Panc1 (cell line): ENCODE data around the gene NOL4L. TPM values are rescaled to one million over a fixed set of nuclear protein-coding genes. Genes with fewer than 3 reads are reported as not detected.

Source experiments
- ATAC-seq: fragments of 200-7000 bp; cut with Tn5 transposase; 2 replicates; pipeline ENCODE4 v1.9.1; 2020; ENCODE audit warnings: mild to moderate bottlenecking, moderate library complexity
- BruUV-seq: library from RNA; stranded (reverse); fragments of 400-500 nt; replicated peaks from 2 replicates; lab custom pipeline; 2021; lab: Mats Ljungman, UMichigan
- CTCF ChIA-PET: fragments of 300-600 bp; sonication (Branson Sonifier 250); formaldehyde crosslinking; loops from one replicate; lab custom pipeline; 2022; ENCODE audit warnings: antibody characterized with exemption; lab: Charles Lee
- POLR2A ChIA-PET: fragments of 300-600 bp; sonication (Branson Sonifier 250); formaldehyde crosslinking; loops from one replicate; lab custom pipeline; 2022; ENCODE audit warnings: antibody characterized with exemption; lab: Charles Lee
- DNase-seq: peaks from one replicate; pipeline ENCODE4 v3.0.0-alpha.2; 2010; ENCODE audit warnings: low read depth, low spot score
- H3K27ac ChIP-seq: 2 replicates; pipeline ENCODE4 v1.5.1; 2011; ENCODE audit warnings: mild to moderate bottlenecking, low read length, inconsistent platforms
- H3K27me3 ChIP-seq: fragments of 200-500 bp; sonication (Bioruptor generic); 2 replicates; pipeline ENCODE4 v1.6.0; 2014; ENCODE audit warnings: low read length, inconsistent platforms; ENCODE audit not compliant: control insufficient read depth, insufficient read depth
- H3K36me3 ChIP-seq: fragments of 200-500 bp; sonication (Bioruptor generic); 2 replicates; pipeline ENCODE4 v1.5.1; 2014; ENCODE audit warnings: inconsistent platforms, mild to moderate bottlenecking, low read length, moderate library complexity; ENCODE audit not compliant: control insufficient read depth, insufficient read depth
- H3K4me1 ChIP-seq: 2 replicates; pipeline ENCODE4 v1.5.1; 2011; ENCODE audit warnings: inconsistent platforms, mild to moderate bottlenecking, low read length, moderate library complexity; ENCODE audit not compliant: control insufficient read depth, insufficient read depth
- H3K4me3 ChIP-seq, 2 experiments: 2 replicates each; pipeline ENCODE4 v1.5.1; 2011 to 2012; ENCODE audit warnings: low read depth in 2 of 2, low read length in 2 of 2, mild to moderate bottlenecking in 2 of 2, inconsistent platforms in 1 of 2, moderate library complexity in 1 of 2
- H3K9me3 ChIP-seq: fragments of 200-500 bp; sonication (Bioruptor generic); 2 replicates; pipeline ENCODE4 v1.5.1; 2014; ENCODE audit warnings: low read depth, mild to moderate bottlenecking, inconsistent platforms, low read length, moderate library complexity; ENCODE audit not compliant: control insufficient read depth, insufficient read depth
- POLR2AphosphoS5 ChIP-seq: IDR thresholded peaks from 2 replicates; pipeline ENCODE4 v1.6.1; 2012; ENCODE audit warnings: mild to moderate bottlenecking, low read depth, low read length, moderate library complexity
- SIN3A ChIP-seq: IDR thresholded peaks from 2 replicates; pipeline ENCODE4 v1.6.1; 2012; ENCODE audit warnings: low read depth, mild to moderate bottlenecking, low read length, moderate library complexity, borderline replicate concordance; ENCODE audit not compliant: insufficient read depth
- TCF7L2 ChIP-seq: IDR thresholded peaks from 2 replicates; pipeline ENCODE4 v1.6.1; 2011; ENCODE audit warnings: mild to moderate bottlenecking, low read depth, low read length, inconsistent platforms
- in situ Hi-C: cut with HindIII; loops from 2 replicates; pipeline ENCODE4 v1.10.0; 2016; ENCODE audit warnings: low sequenced_read_pairs, low pct_unique_long_range_greater_than_20kb
- intact Hi-C: fragments of 100-400 bp; cut with micrococcal nuclease; formaldehyde crosslinking; loops from one replicate; pipeline ENCODE4 v1.10.0; 2022; ENCODE audit not compliant: unreplicated experiment
- total RNA-seq: library from RNA; stranded (reverse); gene quantifications from one replicate; pipeline ENCODE4 v1.2.1, GENCODE V29; 2021; ENCODE audit not compliant: unreplicated experiment
- TF ChIP-seq, protein P1 (sequence below): fragments of 450-650 bp; IDR thresholded peaks from 2 replicates; pipeline ENCODE4 v1.5.1; 2017; ENCODE audit warnings: mild to moderate bottlenecking
- TF ChIP-seq, protein P2 (sequence below), 2 experiments: IDR thresholded peaks; 2 replicates each; pipeline ENCODE4 v1.6.1; 2011 to 2012; ENCODE audit warnings: low read depth in 2 of 2, control low read depth in 1 of 2, low read length in 1 of 2, mild to moderate bottlenecking in 1 of 2, moderate library complexity in 1 of 2; ENCODE audit not compliant: insufficient read depth in 1 of 2

The NOL4L gene
- total RNA-seq, 1 experiment from 2014 or later = 21.6 TPM

DNA sequence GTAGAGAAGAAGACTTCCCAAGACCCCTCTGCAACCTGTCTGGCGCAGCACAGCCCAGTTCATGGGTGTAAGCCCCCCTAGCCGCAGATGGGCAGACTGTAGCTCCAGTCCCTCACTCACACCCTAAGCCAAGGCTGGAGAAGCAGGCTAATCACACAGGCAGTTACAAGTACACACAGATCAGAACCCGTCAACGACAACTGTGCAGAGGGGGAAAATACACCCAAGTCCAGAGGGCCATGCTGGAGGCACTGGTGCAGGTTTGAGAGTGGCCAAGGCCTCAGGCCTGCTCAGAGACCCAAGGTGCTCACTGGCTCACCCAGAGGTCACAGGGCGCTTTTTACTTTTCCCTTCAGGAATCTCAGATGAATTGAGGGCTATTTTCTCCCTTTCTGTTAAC is 106.1 kb downstream of the NOL4L start:
- Histone ChIP-seq H3K4me1 (peaks cover 64% of the 10 kb centered on the region), H3K4me3 (no peak overlapping the region), H3K9me3 (no peaks in the 10 kb centered on the region), H3K36me3 (no peaks in the 10 kb centered on the region; the same call in 1 of the 2 replicates), H3K27me3 (no peaks in the 10 kb centered on the region), H3K27ac (0 out of 2 replicates have a peak overlapping the region, but pooled peaks have one; percentile 7)
- TSS peak; percentile 33 for BruUV-seq
- TF ChIP-seq, protein P1, sequence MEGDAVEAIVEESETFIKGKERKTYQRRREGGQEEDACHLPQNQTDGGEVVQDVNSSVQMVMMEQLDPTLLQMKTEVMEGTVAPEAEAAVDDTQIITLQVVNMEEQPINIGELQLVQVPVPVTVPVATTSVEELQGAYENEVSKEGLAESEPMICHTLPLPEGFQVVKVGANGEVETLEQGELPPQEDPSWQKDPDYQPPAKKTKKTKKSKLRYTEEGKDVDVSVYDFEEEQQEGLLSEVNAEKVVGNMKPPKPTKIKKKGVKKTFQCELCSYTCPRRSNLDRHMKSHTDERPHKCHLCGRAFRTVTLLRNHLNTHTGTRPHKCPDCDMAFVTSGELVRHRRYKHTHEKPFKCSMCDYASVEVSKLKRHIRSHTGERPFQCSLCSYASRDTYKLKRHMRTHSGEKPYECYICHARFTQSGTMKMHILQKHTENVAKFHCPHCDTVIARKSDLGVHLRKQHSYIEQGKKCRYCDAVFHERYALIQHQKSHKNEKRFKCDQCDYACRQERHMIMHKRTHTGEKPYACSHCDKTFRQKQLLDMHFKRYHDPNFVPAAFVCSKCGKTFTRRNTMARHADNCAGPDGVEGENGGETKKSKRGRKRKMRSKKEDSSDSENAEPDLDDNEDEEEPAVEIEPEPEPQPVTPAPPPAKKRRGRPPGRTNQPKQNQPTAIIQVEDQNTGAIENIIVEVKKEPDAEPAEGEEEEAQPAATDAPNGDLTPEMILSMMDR = no peak
- TF ChIP-seq TCF7L2 (no peak), SIN3A (no peak), POLR2AphosphoS5 (no peak)
- TF ChIP-seq, protein P2, sequence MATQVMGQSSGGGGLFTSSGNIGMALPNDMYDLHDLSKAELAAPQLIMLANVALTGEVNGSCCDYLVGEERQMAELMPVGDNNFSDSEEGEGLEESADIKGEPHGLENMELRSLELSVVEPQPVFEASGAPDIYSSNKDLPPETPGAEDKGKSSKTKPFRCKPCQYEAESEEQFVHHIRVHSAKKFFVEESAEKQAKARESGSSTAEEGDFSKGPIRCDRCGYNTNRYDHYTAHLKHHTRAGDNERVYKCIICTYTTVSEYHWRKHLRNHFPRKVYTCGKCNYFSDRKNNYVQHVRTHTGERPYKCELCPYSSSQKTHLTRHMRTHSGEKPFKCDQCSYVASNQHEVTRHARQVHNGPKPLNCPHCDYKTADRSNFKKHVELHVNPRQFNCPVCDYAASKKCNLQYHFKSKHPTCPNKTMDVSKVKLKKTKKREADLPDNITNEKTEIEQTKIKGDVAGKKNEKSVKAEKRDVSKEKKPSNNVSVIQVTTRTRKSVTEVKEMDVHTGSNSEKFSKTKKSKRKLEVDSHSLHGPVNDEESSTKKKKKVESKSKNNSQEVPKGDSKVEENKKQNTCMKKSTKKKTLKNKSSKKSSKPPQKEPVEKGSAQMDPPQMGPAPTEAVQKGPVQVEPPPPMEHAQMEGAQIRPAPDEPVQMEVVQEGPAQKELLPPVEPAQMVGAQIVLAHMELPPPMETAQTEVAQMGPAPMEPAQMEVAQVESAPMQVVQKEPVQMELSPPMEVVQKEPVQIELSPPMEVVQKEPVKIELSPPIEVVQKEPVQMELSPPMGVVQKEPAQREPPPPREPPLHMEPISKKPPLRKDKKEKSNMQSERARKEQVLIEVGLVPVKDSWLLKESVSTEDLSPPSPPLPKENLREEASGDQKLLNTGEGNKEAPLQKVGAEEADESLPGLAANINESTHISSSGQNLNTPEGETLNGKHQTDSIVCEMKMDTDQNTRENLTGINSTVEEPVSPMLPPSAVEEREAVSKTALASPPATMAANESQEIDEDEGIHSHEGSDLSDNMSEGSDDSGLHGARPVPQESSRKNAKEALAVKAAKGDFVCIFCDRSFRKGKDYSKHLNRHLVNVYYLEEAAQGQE (IDR thresholded peaks at IDR 0.05; ENCODE audit: insufficient read depth in 1 of 2, low read depth in 2 of 2, low read length in 1 of 2) = no peak
- intact Hi-C loops (no loop called here), in situ Hi-C loops (no loop called here)
- CTCF ChIA-PET = no interaction called here
- ATAC-seq = no peak
- DNase-seq = no peak
- POLR2A ChIA-PET = interaction anchor here (0.6 kb wide), 1 partner anchor 156 kb away, joined by 3 read pairs; no protein-coding TSS in a partner anchor

DNA sequence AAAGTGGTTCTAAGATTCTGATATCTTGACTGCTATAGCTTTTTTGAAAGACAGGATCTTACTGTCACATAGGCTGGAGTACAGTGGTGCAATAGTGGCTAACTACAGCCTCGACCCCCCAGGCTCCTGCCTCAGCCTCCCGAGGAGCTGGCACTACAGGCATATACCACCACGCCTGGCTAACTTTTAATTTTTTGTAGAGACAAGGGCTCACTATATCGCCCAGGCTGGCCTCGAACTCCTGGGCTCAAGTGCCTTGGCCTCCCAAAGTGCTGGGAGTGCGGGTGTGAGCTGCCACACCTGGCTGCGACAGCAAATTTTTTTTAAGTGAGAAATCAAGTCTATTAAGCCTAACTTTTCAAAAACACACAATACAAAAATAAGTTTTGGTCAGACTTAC is 106.6 kb downstream of the NOL4L start:
- intact Hi-C loops = no loop called here
- H3K4me1 ChIP-seq = peaks cover 64% of the 10 kb centered on the region
- no TSS peak for BruUV-seq

More for the DNA sequence above, 106.6 kb downstream of the NOL4L start:
- no peak overlapping the region for H3K27ac ChIP-seq
- DNase-seq (no peak), ATAC-seq (no peak)
- CTCF ChIA-PET = no interaction called here
- in situ Hi-C loops = no loop called here
- H3K4me3 ChIP-seq = no peak overlapping the region
- no peaks in the 10 kb centered on the region; the same call in 1 of the 2 replicates for H3K36me3 ChIP-seq
- POLR2A ChIA-PET = interaction anchor here (0.6 kb wide), 1 partner anchor 156 kb away, joined by 3 read pairs; no protein-coding TSS in a partner anchor
- H3K27me3 ChIP-seq = no peaks in the 10 kb centered on the region
- H3K9me3 ChIP-seq = no peaks in the 10 kb centered on the region
- no peak for TF ChIP-seq TCF7L2
- no peak for TF ChIP-seq SIN3A
- TF ChIP-seq POLR2AphosphoS5 = no peak
- TF ChIP-seq, protein P2 (IDR thresholded peaks at IDR 0.05; ENCODE audit: insufficient read depth in 1 of 2, low read depth in 2 of 2, low read length in 1 of 2) = no peak
- TF ChIP-seq, protein P1 = no peak
